Ovary (tissue), 9 donors: Measurements from ENCODE around the gene EZR. TPM values are rescaled to one million over a fixed set of nuclear protein-coding genes. Genes with fewer than 3 reads are reported as not detected.
"Not testable (repeated sequence)": the region's sequence is repeated elsewhere in the genome, so short reads cannot be mapped to it uniquely, and the experiment has no call there.

ENCODE experiments used
- DNase-seq, 5 donors: peaks; one replicate each; pipeline ENCODE4 v3.0.0-alpha.2; 2019 to 2020
- H3K27ac ChIP-seq, 2 donors: fragments of 200-600 bp; one replicate each; pipeline versions ENCODE4 v1.5.1 to v1.8.0; 2019 to 2022
- H3K27me3 ChIP-seq: fragments of 200-600 bp; one replicate; pipeline ENCODE4 v1.8.0; 2022
- H3K36me3 ChIP-seq: fragments of 200-600 bp; sonication (generic); one replicate; pipeline ENCODE4 v1.5.1; 2019
- H3K4me1 ChIP-seq: one replicate; pipeline ENCODE4 v1.8.1; 2013; ENCODE audit warnings: mild to moderate bottlenecking, moderate library complexity; ENCODE audit not compliant: insufficient read depth
- H3K4me3 ChIP-seq: fragments of 200-600 bp; sonication (generic); one replicate; pipeline ENCODE4 v1.5.1; 2017
- H3K9me3 ChIP-seq, 2 donors: fragments of 200-600 bp in 1 of 2; sonication (generic) in 1 of 2; one replicate each; pipeline versions ENCODE4 v1.5.1 to v1.8.1; 2013 to 2019; ENCODE audit warnings: mild to moderate bottlenecking in 1 of 2, moderate library complexity in 1 of 2
- CTCF ChIP-seq, 3 donors: fragments of 450-650 bp in 2 of 3; fragments of 200-600 bp in 1 of 3; IDR thresholded peaks; one replicate each; pipeline versions ENCODE4 v1.5.1 to v1.8.0; 2016 to 2022; ENCODE audit warnings: antibody characterized with exemption in 3 of 3, mild to moderate bottlenecking in 1 of 3
- EP300 ChIP-seq: sonication (generic); formaldehyde crosslinking; IDR thresholded peaks from one replicate; pipeline ENCODE4 v1.6.1; 2017; ENCODE audit warnings: antibody characterized with exemption
- POLR2A ChIP-seq: fragments of 450-650 bp; IDR thresholded peaks from one replicate; pipeline ENCODE4 v1.6.1; 2017; ENCODE audit warnings: antibody characterized with exemption, mild to moderate bottlenecking, moderate library complexity
- WGBS, 3 donors: extraction: QIAGEN DNeasy Blood & Tissue Kit in 1 of 3; methylation state at CpG; one replicate each; pipeline versions ENCODE4 v1.1.5 to v1.1.7; 2013 to 2017; 5-methylcytosine and 5-hydroxymethylcytosine counted together
- intact Hi-C, 4 donors: fragments of 100-400 bp; cut with DNase I; formaldehyde crosslinking; loops; one replicate each; pipeline versions ENCODE4 v1.11.0 to v1.15.1; 2022 to 2023
- polyA plus RNA-seq, 2 donors: library from polyadenylated mRNA; stranded (reverse); fragments of 200-250 nt in 1 of 2; fragments of 350-450 nt in 1 of 2; fragmentation: Illumina TruSeq in 1 of 2; extraction: RNeasy Lipid Tissue Mini Kit (QIAGEN cat#74804) in 1 of 2; gene quantifications; one replicate each; pipeline ENCODE4 v1.2.3, GENCODE V29; 2013 to 2014
- total RNA-seq, 7 donors: library from RNA; depleted of rRNA in 2 of 7; stranded (reverse); fragments of >200 nt in 2 of 7; fragmentation: NEBNext Ultra II Directional in 3 of 7; extraction: Animal tissue kit (Norgen Biotek cat#: 25700) in 3 of 7; gene quantifications; one replicate each; pipeline versions ENCODE4 v1.1.0 to v1.2.4, GENCODE V29; 2016 to 2023
- donor health status: DM: no; HTN: no; CAD: no; lungs with moderate emphysema.
- donor health status: DM: no; HTN: no; CAD: no.
- donor health status: Bipolar disorder and iron deficiency.
- donor health status: DM: yes; HTN: yes; CAD: no.
- donor health status: DM: no; HTN: no; CAD: no.
- donor health status: DM: yes; HTN: yes; CAD: no.

EZR gene
- total and polyA plus RNA-seq, 9 donors, result 39.0 to 214 (median 85.6) TPM

GRCh38 chr6:158796353-158796752 is 22.8 kb downstream of the EZR start:
- no peak overlapping the region for H3K4me3 ChIP-seq
- no peak overlapping the region for H3K27ac ChIP-seq
- no peaks in the 10 kb centered on the region for H3K9me3 ChIP-seq
- H3K36me3 ChIP-seq, result no peaks in the 10 kb centered on the region
- TF ChIP-seq EP300 (no peak), CTCF (IDR thresholded peaks at IDR 0.05) (no peak), POLR2A (no peak)
- 89 to 98% (median 93%) methylated on average over 3 of the region's 3 CpGs for WGBS, 3 donors
- DNase-seq, result no peak
- H3K27me3 ChIP-seq, result no peaks in the 10 kb centered on the region
- peaks cover 18% of the 10 kb centered on the region for H3K4me1 ChIP-seq
- intact Hi-C loops, result no loop called here

GRCh38 chr6:158795516-158795915 is 23.7 kb downstream of the EZR start:
- H3K27ac ChIP-seq, result no peak overlapping the region
- TF ChIP-seq EP300 (no peak), CTCF (IDR thresholded peaks at IDR 0.05) (no peak), POLR2A (no peak)
- intact Hi-C loops, result no loop called here
- H3K36me3 ChIP-seq, result no peaks in the 10 kb centered on the region
- no peaks in the 10 kb centered on the region for H3K27me3 ChIP-seq
- 85 to 99% (median 95%) methylated on average over 5 of the region's 5 CpGs for WGBS, 3 donors
- no peak overlapping the region for H3K4me3 ChIP-seq
- H3K4me1 ChIP-seq, result peaks cover 18% of the 10 kb centered on the region
- H3K9me3 ChIP-seq, result no peaks in the 10 kb centered on the region
- DNase-seq, result no peak

GRCh38 chr6:158793432-158793831 is 25.7 kb downstream of the EZR start:
- no peaks in the 10 kb centered on the region for H3K9me3 ChIP-seq
- H3K27ac ChIP-seq, result no peak overlapping the region
- no peaks in the 10 kb centered on the region for H3K36me3 ChIP-seq
- no peaks in the 10 kb centered on the region for H3K27me3 ChIP-seq
- 41 to 48% (median 42%) methylated on average over 1 of the region's 1 CpG for WGBS, 3 donors
- intact Hi-C loops, result no loop called here
- H3K4me1 ChIP-seq, result peaks cover 7% of the 10 kb centered on the region
- no peak for DNase-seq
- H3K4me3 ChIP-seq, result no peak overlapping the region
- TF ChIP-seq CTCF (IDR thresholded peaks at IDR 0.05) (peak in 1 of 3 donors; percentile 21), EP300 (no peak)

- H3K4me1 ChIP-seq, intact Hi-C loops, DNase-seq, H3K9me3 ChIP-seq, H3K36me3 ChIP-seq, H3K27ac ChIP-seq, H3K27me3 ChIP-seq, H3K4me3 ChIP-seq: not testable (repeated sequence)
- 85 to 88% (median 88%) methylated on average over 10 of the region's 10 CpGs for WGBS, 3 donors
Observed at GRCh38 chr6:158792505-158792904, 26.7 kb downstream of the EZR start.

GRCh38 chr6:158791274-158791855 is 27.8 kb downstream of the EZR start:
- 88 to 89% (median 88%) methylated on average over 7 of the region's 7 CpGs for WGBS, 3 donors
- H3K36me3 ChIP-seq, result no peaks in the 10 kb centered on the region
- no peaks in the 10 kb centered on the region for H3K9me3 ChIP-seq
- no peak overlapping the region for H3K27ac ChIP-seq
- no peak for DNase-seq
- no peaks in the 10 kb centered on the region for H3K27me3 ChIP-seq
- intact Hi-C loops, result no loop called here
- H3K4me3 ChIP-seq, result no peak overlapping the region
- peaks cover 2% of the 10 kb centered on the region for H3K4me1 ChIP-seq
- TF ChIP-seq CTCF (IDR thresholded peaks at IDR 0.05), result no peak
- TF ChIP-seq POLR2A, result no peak
